ENCODE data around the gene ADAMTSL3.

- TF ChIP-seq FOXM1 (IDR thresholded peaks at IDR 0.05; ENCODE audit: borderline replicate concordance) (no peak), CTBP1 (IDR thresholded peaks at IDR 0.05; ENCODE audit: borderline replicate concordance) (no peak), SP1 (IDR thresholded peaks at IDR 0.05) (no peak), ARNT (IDR thresholded peaks at IDR 0.05) (no peak), PKNOX1 (IDR thresholded peaks at IDR 0.05) (no peak), BHLHE40 (IDR thresholded peaks at IDR 0.05; ENCODE audit: borderline replicate concordance) (no peak), FOXK2 (IDR thresholded peaks at IDR 0.05) (no peak)
Measured at GRCh38 chr15:83604549-83604948, 49.4 kb upstream of the ADAMTSL3 start.

Measured in HEK293T (cell line).